Muscle layer of duodenum (tissue), 2 donors: ENCODE data around the gene RBBP6.

Source experiments
- H3K27ac ChIP-seq: one replicate; pipeline ENCODE4 v1.7.0; 2013; ENCODE audit warnings: mild to moderate bottlenecking, low read length
- H3K27me3 ChIP-seq: one replicate; pipeline ENCODE4 v1.7.0; 2013; ENCODE audit warnings: low read depth, mild to moderate bottlenecking, control low read depth, low read length
- H3K36me3 ChIP-seq, 2 donors: one replicate each; pipeline ENCODE4 v1.7.0; 2013; ENCODE audit warnings: low read length in 2 of 2, control low read depth in 1 of 2, mild to moderate bottlenecking in 1 of 2; ENCODE audit not compliant: insufficient read depth in 2 of 2, control insufficient read depth in 1 of 2
- H3K4me1 ChIP-seq, 2 donors: one replicate each; pipeline ENCODE4 v1.7.0; 2013; ENCODE audit warnings: low read length in 2 of 2, mild to moderate bottlenecking in 2 of 2, control low read depth in 1 of 2, moderate library complexity in 1 of 2; ENCODE audit not compliant: insufficient read depth in 2 of 2, control insufficient read depth in 1 of 2
- H3K4me3 ChIP-seq, 2 donors: one replicate each; pipeline ENCODE4 v1.7.0; 2013; ENCODE audit warnings: low read length in 2 of 2, low read depth in 1 of 2, mild to moderate bottlenecking in 1 of 2
- H3K9me3 ChIP-seq, 2 donors: one replicate each; pipeline ENCODE4 v1.7.0; 2013; ENCODE audit warnings: low read length in 2 of 2, control low read depth in 1 of 2, mild to moderate bottlenecking in 1 of 2; ENCODE audit not compliant: control insufficient read depth in 1 of 2
- donor health status: healthy.

The RBBP6 gene

GRCh38 chr16:24524855-24525677 is 14.3 kb upstream of the RBBP6 start:
- Histone ChIP-seq H3K36me3 (no peaks in the 10 kb centered on the region), H3K9me3 (no peaks in the 10 kb centered on the region), H3K4me1 (peaks cover 0 to 7% of the 10 kb centered on the region in 2 donors), H3K4me3 (no peak overlapping the region), H3K27me3 (no peaks in the 10 kb centered on the region), H3K27ac (no peak overlapping the region)

- Histone ChIP-seq H3K4me1 (peaks cover 0 to 7% of the 10 kb centered on the region in 2 donors), H3K36me3 (no peaks in the 10 kb centered on the region), H3K9me3 (no peaks in the 10 kb centered on the region), H3K27me3 (no peaks in the 10 kb centered on the region), H3K4me3 (no peak overlapping the region), H3K27ac (no peak overlapping the region)
Observed at GRCh38 chr16:24525970-24526559, 13.3 kb upstream of the RBBP6 start.

GRCh38 chr16:24526701-24527495 is 12.5 kb upstream of the RBBP6 start:
- Histone ChIP-seq H3K4me3 (no peak overlapping the region), H3K4me1 (peaks cover 0 to 7% of the 10 kb centered on the region in 2 donors), H3K9me3 (no peaks in the 10 kb centered on the region), H3K27ac (no peak overlapping the region), H3K27me3 (no peaks in the 10 kb centered on the region), H3K36me3 (no peaks in the 10 kb centered on the region)

- Histone ChIP-seq H3K27me3 (no peaks in the 10 kb centered on the region), H3K9me3 (no peaks in the 10 kb centered on the region), H3K4me1 (no peaks in the 10 kb centered on the region), H3K27ac (no peak overlapping the region), H3K4me3 (no peak overlapping the region), H3K36me3 (no peaks in the 10 kb centered on the region)
Observed at GRCh38 chr16:24531166-24531565, 8.2 kb upstream of the RBBP6 start.

- no peak overlapping the region for H3K27ac ChIP-seq
Observed at GRCh38 chr16:24534620-24535019, 4.7 kb upstream of the RBBP6 start.

GRCh38 chr16:24535827-24536226 is 3.5 kb upstream of the RBBP6 start:
- Histone ChIP-seq H3K27me3 (no peaks in the 10 kb centered on the region), H3K9me3 (no peaks in the 10 kb centered on the region), H3K27ac (no peak overlapping the region), H3K4me3 (no peak overlapping the region), H3K4me1 (peaks cover 4 to 5% of the 10 kb centered on the region in 2 donors), H3K36me3 (peaks cover 0 to 13% of the 10 kb centered on the region in 2 donors)

More at GRCh38 chr16:24534620-24535019, 4.7 kb upstream of the RBBP6 start:
- no peak overlapping the region for H3K4me3 ChIP-seq
- peaks cover 4 to 5% of the 10 kb centered on the region in 2 donors for H3K4me1 ChIP-seq
- no peaks in the 10 kb centered on the region for H3K9me3 ChIP-seq
- H3K36me3 ChIP-seq: peaks cover 0 to 2% of the 10 kb centered on the region in 2 donors
- H3K27me3 ChIP-seq: no peaks in the 10 kb centered on the region

- Histone ChIP-seq H3K4me3 (no peak overlapping the region), H3K4me1 (peaks cover 4 to 5% of the 10 kb centered on the region in 2 donors), H3K27me3 (no peaks in the 10 kb centered on the region), H3K27ac (no peak overlapping the region), H3K9me3 (no peaks in the 10 kb centered on the region), H3K36me3 (peaks cover 0 to 13% of the 10 kb centered on the region in 2 donors)
Observed at GRCh38 chr16:24536671-24537070, 2.7 kb upstream of the RBBP6 start.

GRCh38 chr16:24537474-24538337 is 1.7 kb upstream of the RBBP6 start:
- H3K27ac ChIP-seq: no peak overlapping the region
- H3K4me1 ChIP-seq: peaks cover 4 to 5% of the 10 kb centered on the region in 2 donors
- H3K27me3 ChIP-seq: no peaks in the 10 kb centered on the region
- H3K4me3 ChIP-seq: no peak overlapping the region
- peaks cover 0 to 13% of the 10 kb centered on the region in 2 donors for H3K36me3 ChIP-seq
- no peaks in the 10 kb centered on the region for H3K9me3 ChIP-seq

- peaks cover 0 to 13% of the 10 kb centered on the region in 2 donors for H3K36me3 ChIP-seq
Observed at GRCh38 chr16:24538756-24539294, 541 bp upstream of the RBBP6 start.

GRCh38 chr16:24539850-24540601 is 660 bp downstream of the RBBP6 start:
- no peaks in the 10 kb centered on the region for H3K27me3 ChIP-seq
- peaks cover 12 to 14% of the 10 kb centered on the region in 2 donors for H3K4me1 ChIP-seq
- H3K4me3 ChIP-seq: peak overlapping the region; percentile 90 to 100
- H3K9me3 ChIP-seq: no peaks in the 10 kb centered on the region
- H3K27ac ChIP-seq: peak overlapping the region; percentile 97
- H3K36me3 ChIP-seq: peaks cover 0 to 13% of the 10 kb centered on the region in 2 donors

More at GRCh38 chr16:24538756-24539294, 541 bp upstream of the RBBP6 start:
- H3K4me1 ChIP-seq: peaks cover 10 to 12% of the 10 kb centered on the region in 2 donors
- no peaks in the 10 kb centered on the region for H3K9me3 ChIP-seq
- H3K4me3 ChIP-seq: peak overlapping the region; percentile 74 to 90
- peak overlapping the region; percentile 97 for H3K27ac ChIP-seq
- H3K27me3 ChIP-seq: no peaks in the 10 kb centered on the region
